HL-60/S4 treated with retinoic acid at 250 ng/mL for 4 days and 3 days (cell line): ENCODE results near the gene WDR27.
"Not testable (repeated sequence)": the region's sequence is repeated elsewhere in the genome, so short reads cannot be mapped to it uniquely, and the experiment has no call there.

Experiments used
- in situ Hi-C: fragments of 300-500 bp; cut with MboI; formaldehyde crosslinking; loops from 2 replicates; pipeline ENCODE4 v1.7.0; 2022; ENCODE audit warnings: low sequenced_read_pairs

The WDR27 gene

GRCh38 chr6:169710009-169710408 is 8.2 kb upstream of the WDR27 start:
- in situ Hi-C loops: no loop called here

- in situ Hi-C loops: no loop called here
Measured at GRCh38 chr6:169709293-169709692, 7.5 kb upstream of the WDR27 start.

GRCh38 chr6:169707772-169708171 is 5.9 kb upstream of the WDR27 start:
- in situ Hi-C loops: no loop called here

- in situ Hi-C loops: no loop called here
Measured at GRCh38 chr6:169702840-169703246, 1.0 kb upstream of the WDR27 start.

DNA sequence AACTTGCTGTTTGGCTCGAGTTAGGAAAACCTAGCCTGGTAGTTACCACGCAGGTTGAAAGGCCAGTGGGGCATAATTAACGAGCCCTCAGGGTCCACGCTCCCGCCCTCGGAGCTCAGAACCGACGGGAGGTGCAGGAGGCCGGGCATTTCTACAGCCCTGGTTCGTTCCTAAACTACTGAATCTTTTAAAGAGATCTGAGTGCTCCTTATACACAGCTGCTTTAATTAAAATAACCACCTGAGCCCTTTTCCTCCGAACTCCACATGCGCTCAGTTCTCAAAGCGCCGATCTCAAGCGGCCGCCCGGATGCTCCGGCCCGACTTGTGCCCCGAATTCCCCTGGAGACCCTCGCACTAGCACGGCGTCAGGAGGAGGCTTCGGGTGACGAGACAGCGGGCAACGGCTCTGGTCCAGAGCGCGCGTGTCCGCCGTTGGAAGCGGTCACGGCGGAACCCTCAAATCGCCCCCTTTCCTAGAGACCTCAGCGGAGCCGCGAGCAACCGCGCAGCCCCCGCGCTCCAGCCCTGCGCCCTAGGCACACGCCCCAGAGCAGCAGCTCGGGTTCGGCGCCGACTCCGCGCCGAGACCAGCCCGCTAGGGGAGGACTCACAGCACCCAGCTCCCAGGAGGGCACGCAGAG is 397 bp downstream of the WDR27 start:
- in situ Hi-C loops: no loop called here

DNA sequence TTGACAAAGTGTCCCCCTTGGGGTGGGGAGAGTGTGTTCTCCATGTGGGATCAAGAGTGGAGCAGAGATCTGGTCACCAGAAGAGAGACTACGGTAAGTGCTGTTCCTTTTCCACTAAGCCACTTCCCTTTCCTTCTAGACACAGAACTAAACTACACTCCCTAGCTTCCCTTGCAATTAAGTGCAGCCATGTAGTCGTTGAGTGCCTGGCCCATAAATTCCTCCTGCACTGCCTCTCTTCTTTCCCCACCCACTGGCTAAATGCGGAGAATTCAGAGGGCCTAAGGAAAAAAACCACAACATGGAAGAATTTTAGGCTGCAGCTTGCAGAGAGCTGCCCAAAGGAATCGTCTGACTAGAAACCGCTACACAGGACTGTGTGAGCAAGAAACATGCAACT is 1.5 kb downstream of the WDR27 start:
- in situ Hi-C loops: no loop called here

DNA sequence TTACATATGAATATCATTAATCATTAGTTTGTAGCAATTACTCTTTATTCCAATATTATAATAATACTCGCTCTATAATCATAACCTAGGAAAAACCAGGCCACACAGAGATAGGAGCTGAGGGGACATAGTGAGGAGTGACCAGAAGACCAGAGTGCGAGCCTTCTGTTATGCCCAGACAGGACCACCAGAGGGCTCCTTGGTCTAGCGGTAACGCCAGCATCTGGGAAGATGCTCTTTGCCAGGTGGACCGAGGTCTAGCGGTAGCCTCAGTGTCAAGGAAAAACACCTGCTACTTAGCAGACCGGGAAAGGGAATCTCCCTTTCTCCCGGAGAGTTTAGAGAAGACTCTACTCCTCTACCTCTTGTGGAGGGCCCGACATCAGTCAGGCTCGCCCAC is 4.7 kb downstream of the WDR27 start:
- in situ Hi-C loops: not testable (repeated sequence)

DNA sequence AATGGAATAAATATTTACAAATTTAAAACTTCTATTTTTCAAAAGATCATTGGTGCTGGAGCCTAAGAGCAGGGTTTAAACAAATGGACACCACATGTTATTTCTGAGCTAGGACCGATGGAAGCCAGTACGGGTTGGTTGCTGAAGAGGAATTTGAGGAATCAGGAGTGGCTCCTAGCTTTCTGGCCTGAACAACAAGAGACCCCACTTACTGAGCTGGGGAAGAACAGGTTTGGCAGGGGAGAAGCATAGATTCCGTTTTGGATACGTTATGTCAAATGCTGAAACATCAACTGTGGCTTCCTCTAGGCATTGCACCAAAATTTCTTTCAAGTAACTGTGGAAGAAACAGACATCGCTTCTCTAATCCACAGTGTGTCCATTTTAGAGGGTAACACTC is 6.7 kb downstream of the WDR27 start:
- in situ Hi-C loops: no loop called here

GRCh38 chr6:169692516-169692915 is 9.3 kb downstream of the WDR27 start:
- in situ Hi-C loops: no loop called here

DNA sequence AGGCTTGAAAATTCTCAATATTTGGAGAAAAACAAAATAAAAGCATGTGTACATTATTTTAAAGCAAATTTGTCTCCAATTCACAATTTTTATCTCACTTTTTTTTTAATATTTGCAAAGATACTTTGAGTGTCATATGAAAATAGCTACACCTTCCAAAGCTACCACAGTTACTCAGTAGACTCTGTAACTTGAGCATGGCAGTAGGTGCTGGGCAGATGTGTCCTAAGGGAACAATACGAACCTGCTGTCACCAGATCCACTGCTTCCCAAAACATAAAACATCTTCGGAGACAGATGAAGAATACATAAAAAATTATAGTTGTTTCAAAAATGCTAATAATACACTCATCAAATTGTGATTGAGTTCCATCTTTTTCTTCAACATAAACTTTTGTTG is 10.6 kb downstream of the WDR27 start:
- in situ Hi-C loops: no loop called here

DNA sequence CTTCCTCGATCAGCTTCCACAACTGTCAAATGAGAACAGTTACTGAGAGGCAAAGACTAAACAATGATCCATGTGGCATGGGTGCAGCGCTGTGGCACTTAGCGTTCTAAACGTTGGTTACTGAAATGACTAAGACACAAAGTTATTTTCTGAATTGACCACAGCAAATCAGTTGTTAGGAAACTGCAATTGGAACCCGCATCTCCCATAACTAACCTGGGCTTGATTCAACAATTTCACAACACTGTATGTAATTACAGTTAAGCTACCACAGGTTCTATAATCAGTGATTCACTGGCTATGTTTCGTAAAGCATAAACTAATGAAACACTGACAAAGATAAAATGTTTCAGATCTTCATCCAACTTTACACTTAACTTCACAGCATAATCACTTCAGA is 12.5 kb downstream of the WDR27 start:
- in situ Hi-C loops: no loop called here

- in situ Hi-C loops: no loop called here
Measured at GRCh38 chr6:169685860-169686259, 16.0 kb downstream of the WDR27 start.

GRCh38 chr6:169684056-169684455 is 17.8 kb downstream of the WDR27 start:
- in situ Hi-C loops: no loop called here

DNA sequence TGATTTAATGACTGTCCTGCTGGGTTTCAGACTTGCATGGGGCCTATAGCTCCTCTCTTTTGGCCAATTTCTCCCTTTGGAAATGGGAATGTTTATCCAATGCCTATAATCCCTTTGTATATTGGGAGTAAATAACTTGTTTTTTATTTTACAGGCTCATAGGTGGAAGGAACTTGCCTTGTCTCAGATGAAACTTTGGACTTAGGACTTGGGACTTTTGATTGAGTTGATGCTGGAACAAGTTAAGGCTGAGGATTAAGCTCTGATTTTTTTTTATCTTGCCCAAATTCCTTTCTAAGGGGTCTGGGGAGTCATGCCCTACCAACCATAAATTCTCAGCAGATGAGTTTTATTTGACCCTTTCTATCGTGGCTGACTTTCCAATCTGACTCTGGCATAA is 23.5 kb downstream of the WDR27 start:
- in situ Hi-C loops: no loop called here

DNA sequence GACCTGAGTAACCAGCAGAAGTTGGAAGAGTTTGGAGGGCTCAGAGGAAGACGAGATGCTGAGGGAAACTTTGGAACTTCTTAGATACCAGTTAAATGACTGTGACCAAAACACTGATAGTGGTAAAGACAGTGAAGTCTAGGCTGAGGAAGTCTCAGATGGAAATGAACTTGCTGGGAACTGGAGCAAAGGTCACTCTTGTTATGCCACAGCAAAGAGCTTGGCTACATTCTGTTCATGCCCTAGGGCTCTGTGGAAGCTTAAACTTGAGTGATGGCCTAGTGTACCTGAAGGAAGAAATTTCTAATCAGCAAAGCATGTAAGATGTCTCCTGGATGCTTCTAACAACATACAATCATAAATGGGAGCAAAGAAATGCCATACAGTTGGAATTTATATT is 24.7 kb downstream of the WDR27 start:
- in situ Hi-C loops: no loop called here

DNA sequence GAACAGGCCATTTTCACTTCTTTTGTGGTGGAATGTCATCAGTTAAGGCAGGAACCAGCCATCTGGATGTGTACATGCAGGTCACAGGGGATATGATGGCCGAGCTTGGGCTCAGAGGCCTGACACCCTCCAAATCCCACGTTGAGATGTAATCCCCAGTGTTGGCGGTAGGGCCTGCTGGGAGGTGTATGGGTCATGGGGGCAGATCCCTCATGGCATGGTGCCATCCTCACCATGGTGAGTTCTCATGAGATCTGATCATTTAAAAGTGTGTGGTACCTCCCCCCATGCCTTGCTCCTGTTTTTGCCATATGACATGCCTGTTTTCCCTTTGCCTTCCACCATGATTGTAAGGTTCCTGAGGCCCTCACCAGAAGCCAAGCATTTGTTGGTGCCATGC is 26.8 kb downstream of the WDR27 start:
- in situ Hi-C loops: no loop called here

GRCh38 chr6:169671563-169671962 is 30.3 kb downstream of the WDR27 start:
- in situ Hi-C loops: no loop called here

GRCh38 chr6:169669889-169670288 is 31.9 kb downstream of the WDR27 start:
- in situ Hi-C loops: no loop called here

DNA sequence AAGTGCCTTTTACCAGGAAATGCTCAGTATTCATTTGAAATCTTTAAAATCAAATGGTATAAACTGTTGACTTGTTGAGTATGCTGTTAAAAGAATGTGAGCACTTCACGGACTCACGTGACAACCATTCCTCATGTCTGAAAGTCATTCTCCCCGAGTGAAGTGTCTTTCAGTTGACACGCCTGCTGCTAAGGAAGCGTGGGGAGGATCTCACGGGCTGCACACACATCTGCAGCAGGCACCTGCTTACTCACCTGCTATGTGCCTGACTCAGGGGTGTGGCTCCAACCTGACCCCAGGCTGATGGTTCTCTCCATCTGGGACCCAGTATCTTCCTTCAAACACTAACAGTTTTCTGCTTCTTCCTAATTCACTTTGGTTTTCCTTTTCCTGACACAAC is 32.7 kb downstream of the WDR27 start:
- in situ Hi-C loops: no loop called here

DNA sequence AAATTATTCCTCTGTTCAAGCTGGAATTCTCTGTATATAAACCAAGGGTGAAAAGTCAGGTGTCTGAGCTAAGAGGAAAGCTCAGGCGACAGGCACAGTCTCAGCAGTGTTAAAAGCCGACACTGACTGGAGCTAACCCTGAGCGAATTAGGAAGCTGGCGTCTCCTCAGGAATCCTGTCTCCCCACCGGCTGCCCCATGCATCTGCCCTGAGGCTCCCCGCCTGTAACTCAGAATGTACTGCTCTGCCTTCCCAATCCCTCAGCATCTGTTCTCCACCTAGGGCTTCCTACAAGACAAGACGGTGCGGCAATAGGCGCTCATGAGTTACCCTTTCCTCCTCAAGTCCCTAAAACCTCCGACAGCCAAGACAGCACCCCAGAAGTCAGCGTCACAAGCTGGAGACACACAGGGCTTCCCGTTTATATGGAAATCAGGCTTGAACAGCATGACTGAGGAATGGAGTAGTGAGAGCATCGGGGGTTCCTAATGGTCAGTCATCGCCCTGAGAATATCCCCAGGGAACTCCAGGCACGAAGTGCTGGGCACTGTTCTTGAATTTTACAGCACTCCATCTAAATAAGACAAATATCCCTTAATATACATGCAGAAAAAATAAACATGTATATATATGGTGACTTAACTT is 33.5 kb downstream of the WDR27 start:
- in situ Hi-C loops: no loop called here

DNA sequence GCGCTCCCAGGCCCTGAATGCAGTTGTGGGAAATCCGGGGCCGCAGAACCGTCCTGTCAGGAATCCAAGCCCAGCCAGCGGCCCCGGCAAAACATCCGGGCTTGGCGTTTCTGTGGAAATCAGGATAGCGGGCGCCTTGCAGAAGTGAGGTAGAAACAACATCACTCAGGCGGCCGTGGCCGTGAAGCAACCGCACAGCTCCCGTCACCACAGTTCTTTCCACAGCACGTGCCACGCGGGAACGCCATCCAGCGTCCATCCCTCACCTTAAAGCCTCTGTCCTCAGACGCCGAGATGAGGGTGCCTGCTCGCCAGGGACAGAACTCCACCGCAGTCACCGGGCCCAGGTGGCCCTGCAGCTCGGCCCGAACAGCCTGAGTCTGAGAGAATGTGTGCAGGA is 34.1 kb downstream of the WDR27 start:
- in situ Hi-C loops: no loop called here

GRCh38 chr6:169666441-169666840 is 35.4 kb downstream of the WDR27 start:
- in situ Hi-C loops: no loop called here

GRCh38 chr6:169665289-169665688 is 36.5 kb downstream of the WDR27 start:
- in situ Hi-C loops: no loop called here
